H1 (cell line): ENCODE measurements around the gene SPDEF. TPM values are rescaled to one million over a fixed set of nuclear protein-coding genes. Genes with fewer than 3 reads are reported as not detected.

Experiments
- CTCF ChIA-PET: fragments of 300-600 bp; sonication (Branson Sonifier 250); formaldehyde crosslinking; loops from one replicate; lab custom pipeline; 2021; ENCODE audit not compliant: partially characterized antibody; lab: Charles Lee
- POLR2A ChIA-PET: fragments of 300-600 bp; sonication (Branson Sonifier 250); formaldehyde crosslinking; loops from one replicate; lab custom pipeline; 2021; ENCODE audit warnings: inconsistent platforms; ENCODE audit not compliant: partially characterized antibody; lab: Charles Lee
- DNase-seq, 2 experiments: peaks; one replicate each; pipeline versions ENCODE4 v3.0.0 to v3.0.0-alpha.2; 2010 to 2022; ENCODE audit warnings: low spot score in 2 of 2, low read depth in 1 of 2, mixed read lengths in 1 of 2
- FAIRE-seq: peaks from 2 replicates; lab custom pipeline; 2011; peaks lifted over from hg19 to GRCh38; lab: Jason Lieb, UNC
- H2AFZ ChIP-seq: 2 replicates; pipeline ENCODE4 v1.8.1; 2012; ENCODE audit warnings: low read length, inconsistent platforms
- H2AK5ac ChIP-seq: 2 replicates; pipeline ENCODE4 v1.6.1; 2013; ENCODE audit warnings: low read depth, low read length
- H2BK120ac ChIP-seq: replicated peaks from 2 replicates; pipeline ENCODE3; 2013; ENCODE audit warnings: low read depth, low read length, inconsistent platforms
- H2BK12ac ChIP-seq: 2 replicates; pipeline ENCODE4 v1.6.1; 2013; ENCODE audit warnings: low read depth, low read length
- H2BK15ac ChIP-seq: 2 replicates; pipeline ENCODE4 v1.6.1; 2013; ENCODE audit warnings: low read length
- H2BK20ac ChIP-seq: 2 replicates; pipeline ENCODE4 v1.6.1; 2013; ENCODE audit warnings: low read length
- H2BK5ac ChIP-seq: 2 replicates; pipeline ENCODE4 v1.6.1; 2013; ENCODE audit warnings: low read depth, low read length
- H3K14ac ChIP-seq: 2 replicates; pipeline ENCODE4 v1.6.1; 2013; ENCODE audit warnings: inconsistent platforms; ENCODE audit not compliant: insufficient read length
- H3K18ac ChIP-seq: 2 replicates; pipeline ENCODE4 v1.6.1; 2013; ENCODE audit warnings: low read length; ENCODE audit errors: extremely low read depth
- H3K23ac ChIP-seq: 2 replicates; pipeline ENCODE4 v1.6.1; 2013; ENCODE audit warnings: inconsistent platforms; ENCODE audit not compliant: insufficient read length
- H3K23me2 ChIP-seq: 2 replicates; pipeline ENCODE4 v1.6.1; 2013; ENCODE audit warnings: low read depth, low read length
- H3K27ac ChIP-seq: 2 replicates; pipeline ENCODE4 v1.6.1; 2011; ENCODE audit warnings: low read depth, low read length, inconsistent platforms
- H3K27me3 ChIP-seq, 4 experiments: replicated peaks in 1 of 4; 1 replicate in 1 of 4; 2 replicates in 3 of 4; pipeline versions ENCODE4 v1.6.1 to v1.8.1; 2011 to 2013; ENCODE audit warnings: low read length in 3 of 4, mild to moderate bottlenecking in 3 of 4, inconsistent platforms in 2 of 4, mixed read lengths in 2 of 4, moderate library complexity in 1 of 4; ENCODE audit not compliant: control insufficient read depth in 3 of 4, insufficient read depth in 3 of 4; ENCODE audit errors: extremely low read depth in 1 of 4
- H3K36me3 ChIP-seq, 4 experiments: 2 replicates each; pipeline versions ENCODE4 v1.6.1 to v1.8.1; 2011 to 2013; ENCODE audit warnings: mild to moderate bottlenecking in 4 of 4, low read length in 3 of 4, moderate library complexity in 2 of 4, control low read depth in 1 of 4, inconsistent platforms in 1 of 4; ENCODE audit not compliant: insufficient read depth in 4 of 4, control insufficient read depth in 2 of 4
- H3K4ac ChIP-seq: replicated peaks from 2 replicates; pipeline ENCODE3; 2013; ENCODE audit warnings: low read length, low read depth, mixed read lengths, inconsistent platforms; ENCODE audit not compliant: insufficient read length
- H3K4me1 ChIP-seq, 4 experiments: replicated peaks in 1 of 4; 1 replicate in 1 of 4; 2 replicates in 3 of 4; pipeline versions ENCODE4 v1.6.1 to v1.8.1; 2011 to 2013; ENCODE audit warnings: low read length in 3 of 4, inconsistent platforms in 2 of 4, mixed read lengths in 1 of 4; ENCODE audit not compliant: insufficient read depth in 4 of 4, control insufficient read depth in 3 of 4
- H3K4me2 ChIP-seq, 2 experiments: 2 replicates each; pipeline versions ENCODE4 v1.6.1 to v1.8.1; 2011 to 2013; ENCODE audit warnings: low read depth in 2 of 2, low read length in 2 of 2, control low read depth in 1 of 2, inconsistent platforms in 1 of 2, mild to moderate bottlenecking in 1 of 2; ENCODE audit not compliant: insufficient read depth in 1 of 2
- H3K4me3 ChIP-seq, 4 experiments: fragments of 200-600, 300-600 bp in 1 of 4; sonication (generic), shearing (Covaris generic), sonication (Bioruptor Twin) in 1 of 4; 2 replicates each; pipeline versions ENCODE4 v1.5.1 to v1.8.1; 2011 to 2016; ENCODE audit warnings: low read length in 4 of 4, low read depth in 3 of 4, control low read depth in 2 of 4, inconsistent platforms in 2 of 4, mild to moderate bottlenecking in 2 of 4, mixed read lengths in 1 of 4, moderate library complexity in 1 of 4; ENCODE audit not compliant: insufficient read depth in 2 of 4; ENCODE audit errors: extremely low read depth in 1 of 4
- H3K56ac ChIP-seq: replicated peaks from 2 replicates; pipeline ENCODE3; 2013; ENCODE audit warnings: low read depth, mild to moderate bottlenecking, mixed read lengths, low read length, inconsistent platforms; ENCODE audit not compliant: insufficient read length
- H3K79me1 ChIP-seq: 2 replicates; pipeline ENCODE4 v1.6.1; 2013; ENCODE audit warnings: low read depth, low read length, control low read depth
- H3K79me2 ChIP-seq, 2 experiments: 2 replicates each; pipeline versions ENCODE4 v1.6.1 to v1.8.1; 2012 to 2013; ENCODE audit warnings: low read length in 2 of 2, mild to moderate bottlenecking in 2 of 2, inconsistent platforms in 1 of 2; ENCODE audit not compliant: insufficient read depth in 2 of 2, control insufficient read depth in 1 of 2
- H3K9ac ChIP-seq, 4 experiments: replicated peaks in 1 of 4; 1 replicate in 1 of 4; 2 replicates in 3 of 4; pipeline versions ENCODE4 v1.6.1 to v1.8.1; 2011 to 2013; ENCODE audit warnings: low read depth in 3 of 4, low read length in 3 of 4, control low read depth in 2 of 4, mild to moderate bottlenecking in 2 of 4, moderate library complexity in 2 of 4, inconsistent platforms in 1 of 4; ENCODE audit errors: extremely low read depth in 1 of 4
- H3K9me3 ChIP-seq, 2 experiments: 2 replicates each; pipeline versions ENCODE4 v1.6.1 to v1.8.1; 2012 to 2013; ENCODE audit warnings: mild to moderate bottlenecking in 2 of 2, moderate library complexity in 2 of 2, control low read depth in 1 of 2, inconsistent platforms in 1 of 2, low read depth in 1 of 2, low read length in 1 of 2, mixed read lengths in 1 of 2; ENCODE audit not compliant: insufficient read depth in 2 of 2
- H4K20me1 ChIP-seq, 2 experiments: replicated peaks in 1 of 2; 2 replicates each; pipeline versions ENCODE3 to v1.8.1; 2011 to 2013; ENCODE audit warnings: inconsistent platforms in 2 of 2, low read length in 2 of 2, mild to moderate bottlenecking in 1 of 2; ENCODE audit not compliant: insufficient read depth in 2 of 2, control insufficient read depth in 1 of 2
- H4K5ac ChIP-seq: 2 replicates; pipeline ENCODE4 v1.6.1; 2013; ENCODE audit warnings: low read length, low read depth, mixed read lengths, inconsistent platforms; ENCODE audit not compliant: insufficient read length
- H4K8ac ChIP-seq: 2 replicates; pipeline ENCODE4 v1.8.0; 2013; ENCODE audit warnings: mild to moderate bottlenecking, moderate library complexity, low read length, inconsistent platforms; ENCODE audit not compliant: insufficient read depth; ENCODE audit errors: extremely low read depth
- H4K91ac ChIP-seq: replicated peaks from 2 replicates; pipeline ENCODE3; 2013; ENCODE audit warnings: low read length, mixed read lengths, inconsistent platforms; ENCODE audit not compliant: insufficient read length
- WGBS, 2 experiments: shearing (Covaris generic) in 1 of 2; methylation state at CpG; one replicate each; pipeline versions ENCODE4 v1.1.6 to v1.1.7; 2013 to 2015; ENCODE audit warnings: low lambda C conversion rate in 2 of 2, mixed read lengths in 2 of 2, inconsistent platforms in 1 of 2, low coverage in 1 of 2, missing lambda C conversion rate in 1 of 2; ENCODE audit not compliant: insufficient replicate concordance in 2 of 2, insufficient coverage in 1 of 2, insufficient read length in 1 of 2; ENCODE audit errors: extremely low coverage in 1 of 2, missing lambda C conversion rate in 1 of 2; 5-methylcytosine and 5-hydroxymethylcytosine counted together
- polyA plus RNA-seq, 7 experiments: library from polyadenylated mRNA; depleted of rRNA in 3 of 7; stranded (reverse) in 5 of 7; unstranded in 2 of 7; fragments of >200 nt in 5 of 7; fragments of 200-250 nt in 2 of 7; gene quantifications; 1 replicate in 5 of 7; 2 replicates in 1 of 7; 4 replicates in 1 of 7; pipeline versions ENCODE4 v1.2.1 to v1.2.3, GENCODE V29; 2011 to 2013; ENCODE audit warnings: missing spikeins in 2 of 7, mixed read lengths in 2 of 7
- total RNA-seq: library from RNA; stranded (reverse); fragmentation: NEBNext Ultra II Directional; extraction: Animal tissue kit (Norgen Biotek cat#: 25700); gene quantifications from 2 replicates; pipeline ENCODE4 v1.2.1, GENCODE V29; 2021

SPDEF gene
- total and polyA plus RNA-seq, 2 of the 8 experiments (the other 6 are each of a cell fraction or from before 2014, with no cell fraction given) = 0.15 to 0.30 TPM

GRCh38 chr6:34537922-34538550 is 18.1 kb downstream of the SPDEF start:
- POLR2A ChIA-PET = interaction anchor here (1.0 kb wide), 1 partner anchor 65 kb away, joined by 3 read pairs; no protein-coding TSS in a partner anchor

More at GRCh38 chr6:34537922-34538550, 18.1 kb downstream of the SPDEF start:
- Histone ChIP-seq H4K5ac (no peak overlapping the region), H3K56ac (no peak overlapping the region), H4K20me1 (no peaks in the 10 kb centered on the region), H2BK5ac (no peak overlapping the region), H3K79me1 (no peaks in the 10 kb centered on the region), H3K79me2 (no peaks in the 10 kb centered on the region), H3K23ac (no peak overlapping the region), H3K27me3 (no peaks in the 10 kb centered on the region), H2BK12ac (no peak overlapping the region), H3K9me3 (no peaks in the 10 kb centered on the region), H3K23me2 (no peaks in the 10 kb centered on the region), H3K9ac (no peak overlapping the region), H3K4ac (no peak overlapping the region), H3K36me3 (no peaks in the 10 kb centered on the region), H3K4me3 (no peak overlapping the region), H4K8ac (peak overlapping the region; percentile 71; the same call in 1 of the 2 replicates), H3K14ac (no peak overlapping the region), H2AFZ (no peak overlapping the region), H3K4me2 (no peak overlapping the region), H3K4me1 (peaks cover 0 to 4% (median 2%) of the 10 kb centered on the region in 4 experiments; a peak in 4 of 7 replicates), H2BK20ac (peak overlapping the region; percentile 18; the same call in 1 of the 2 replicates), H2AK5ac (no peak overlapping the region), H3K27ac (no peak overlapping the region), H3K18ac (no peak overlapping the region; the same call in 1 of the 2 replicates), H2BK120ac (no peak overlapping the region), H2BK15ac (no peak overlapping the region), H4K91ac (no peak overlapping the region)
- CTCF ChIA-PET = interaction anchor here (1.5 to 3.9 kb wide), 4 partner anchors 11 to 79 kb away, joined by 4 to 14 read pairs (median 6); no protein-coding TSS in a partner anchor
- DNase-seq (no peak), FAIRE-seq (no peak)
- 95% methylated on average over 19 of the region's 19 CpGs; no CpG with 5 or more reads in 1 of the 2 experiments for WGBS, 2 experiments
